LNCaP clone FGC (cell line): ENCODE measurements around the gene GABRR3.
"Not testable (repeated sequence)": the region's sequence is repeated elsewhere in the genome, so short reads cannot be mapped to it uniquely, and the experiment has no call there.

Source experiments
- DNase-seq: peaks from one replicate; pipeline ENCODE4 v3.0.0-alpha.2; 2011; ENCODE audit warnings: low read depth
- H3K4me3 ChIP-seq: 2 replicates; pipeline ENCODE4 v1.5.1; 2011; ENCODE audit warnings: mild to moderate bottlenecking, low read depth, low read length, control low read depth
- CTCF ChIP-seq: IDR thresholded peaks from 2 replicates; pipeline ENCODE4 v1.5.1; 2012; ENCODE audit warnings: mild to moderate bottlenecking; ENCODE audit not compliant: control insufficient read depth, insufficient read depth; ENCODE audit errors: extremely low read depth

GABRR3 gene

GRCh38 chr3:98013411-98014267 lies 21.5 kb downstream of the GABRR3 start:
- DNase-seq = peak; percentile 1
- no peak overlapping the region for H3K4me3 ChIP-seq
- TF ChIP-seq CTCF = peak; percentile 43

DNA sequence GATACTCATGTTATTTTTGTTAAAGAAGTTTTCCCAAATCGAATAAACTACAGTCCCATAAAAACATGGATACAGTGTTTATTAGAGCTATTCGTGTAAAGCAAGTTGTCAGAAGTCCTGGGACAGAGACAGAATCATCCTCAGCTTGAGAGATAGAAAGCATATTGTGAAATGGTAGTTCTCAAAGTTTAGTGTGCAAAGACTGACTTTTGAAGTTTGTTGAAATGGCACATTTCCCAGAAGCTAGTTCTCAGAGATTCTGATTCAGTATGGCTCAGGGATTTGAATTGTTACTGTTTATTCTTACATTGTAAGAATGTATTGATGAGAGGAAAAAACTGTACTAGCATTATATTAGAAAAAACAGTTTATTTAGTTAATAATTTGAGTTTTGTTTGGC lies 22.1 kb downstream of the GABRR3 start:
- no peak for TF ChIP-seq CTCF
- no peak overlapping the region for H3K4me3 ChIP-seq
- DNase-seq = no peak

DNA sequence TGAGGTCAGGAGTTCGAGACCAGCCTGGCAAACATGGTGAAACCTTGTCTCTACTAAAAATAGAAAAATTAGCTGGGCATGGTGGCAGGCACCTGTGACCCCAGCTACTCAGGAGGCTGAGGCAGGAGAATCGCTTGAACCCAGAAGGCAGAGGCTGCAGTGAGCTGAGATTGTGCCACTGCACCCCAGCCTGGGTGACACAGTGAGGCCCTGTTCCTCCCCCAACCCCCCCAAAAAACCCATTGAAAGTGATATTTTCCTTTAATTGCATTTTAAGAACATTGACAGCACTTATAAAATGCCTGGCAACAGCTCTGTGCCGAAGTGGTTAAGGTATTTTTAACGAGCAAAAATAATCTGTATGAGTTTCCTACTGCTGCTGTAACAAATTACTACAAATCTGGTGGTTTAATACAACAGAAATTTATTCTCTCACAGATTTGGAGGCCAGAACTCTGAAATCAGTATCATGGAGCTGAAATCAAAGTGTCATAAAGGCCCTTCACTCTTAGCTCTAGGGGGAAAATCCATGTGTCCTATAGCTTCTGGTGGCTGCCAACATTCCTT lies 24.1 kb downstream of the GABRR3 start:
- not testable (repeated sequence) for DNase-seq, H3K4me3 ChIP-seq

DNA sequence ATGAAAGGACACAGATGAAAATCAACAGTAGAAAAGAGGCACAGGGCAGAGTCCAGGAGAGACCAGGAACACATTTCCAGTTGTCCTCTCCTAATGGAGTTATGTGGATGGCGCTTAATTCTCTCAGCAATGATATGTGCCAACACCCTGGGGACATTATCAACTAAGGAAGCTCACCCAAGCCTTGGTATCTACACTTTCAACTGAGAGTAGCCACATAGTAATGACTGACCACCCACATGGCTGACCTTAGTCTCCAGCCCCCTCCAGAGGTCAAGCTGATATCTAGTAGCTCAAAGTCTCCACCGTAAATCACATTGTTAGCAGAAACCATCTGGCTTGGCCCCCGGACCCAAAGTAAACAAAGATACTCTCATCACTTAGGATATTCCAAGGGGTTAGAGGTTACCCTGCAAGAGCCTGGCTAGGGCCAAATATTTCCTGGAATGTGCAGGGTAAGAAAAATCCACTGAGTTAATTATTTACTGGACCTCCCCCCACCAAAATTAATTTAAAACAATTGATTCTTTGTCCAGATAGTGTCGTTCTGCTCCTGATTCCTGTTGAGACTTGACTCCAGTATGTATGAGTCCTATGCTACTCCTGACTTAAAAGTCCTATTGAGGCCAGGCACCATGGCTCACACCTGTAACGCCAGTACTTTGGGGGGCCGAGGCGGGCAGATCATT lies 24.8 kb downstream of the GABRR3 start:
- H3K4me3 ChIP-seq = no peak overlapping the region
- no peak for DNase-seq
- TF ChIP-seq CTCF = no peak

- no peak overlapping the region for H3K4me3 ChIP-seq
- DNase-seq = no peak
- no peak for TF ChIP-seq CTCF
These were observed 26.3 kb downstream of the GABRR3 start for GRCh38 chr3:98008855-98009254.

DNA sequence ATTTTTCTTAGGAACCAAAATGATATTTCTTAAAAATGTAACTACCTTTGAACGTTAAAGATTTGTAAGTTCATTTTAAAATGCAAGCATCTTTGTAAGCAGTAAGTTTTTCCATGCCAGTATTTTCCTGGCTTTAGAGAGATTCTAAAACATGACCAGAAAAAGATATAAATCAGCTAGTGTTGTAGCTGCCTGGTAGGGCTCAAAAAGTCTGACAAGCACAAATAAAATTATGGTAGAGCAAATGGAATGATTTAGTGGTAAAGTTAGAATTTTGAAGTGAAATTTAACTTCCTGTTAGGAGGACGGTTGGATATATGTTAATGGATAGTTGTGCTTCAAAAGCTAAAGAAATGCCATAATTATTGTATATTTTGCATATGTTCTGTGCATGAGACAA lies 29.7 kb downstream of the GABRR3 start:
- no peak overlapping the region for H3K4me3 ChIP-seq
- TF ChIP-seq CTCF = no peak
- DNase-seq = no peak

GRCh38 chr3:98004721-98005120 lies 30.4 kb downstream of the GABRR3 start:
- no peak for DNase-seq
- TF ChIP-seq CTCF = no peak

More at GRCh38 chr3:98004721-98005120, 30.4 kb downstream of the GABRR3 start:
- no peak overlapping the region for H3K4me3 ChIP-seq
